ENCODE data around the gene CFAP74.
"Not testable (repeated sequence)": the region's sequence is repeated elsewhere in the genome, so short reads cannot be mapped to it uniquely, and the experiment has no call there.

- TF ChIP-seq POLR2A, CTCF (IDR thresholded peaks at IDR 0.05): not testable (repeated sequence)
Observed at GRCh38 chr1:1934848-1935247, 68.7 kb downstream of the CFAP74 start.
